OCI-LY7 (cell line): Measurements from ENCODE around the gene CTNND2.

Experiments used
- EZH2phosphoT487 ChIP-seq: fragments of 200-600 bp; sonication (generic); IDR thresholded peaks from 2 replicates; pipeline ENCODE4 v1.6.1; 2018; ENCODE audit warnings: low read depth, borderline replicate concordance, mild to moderate bottlenecking, mixed run types, antibody characterized with exemption, low read length, moderate library complexity, mixed read lengths
- TF ChIP-seq, protein P1 (sequence below): fragments of 200-600 bp; sonication (generic); conservative IDR thresholded peaks from 2 replicates; pipeline ENCODE4 v1.5.1; 2014; ENCODE audit warnings: mild to moderate bottlenecking, antibody characterized with exemption, low read length, moderate library complexity, mixed read lengths

DNA sequence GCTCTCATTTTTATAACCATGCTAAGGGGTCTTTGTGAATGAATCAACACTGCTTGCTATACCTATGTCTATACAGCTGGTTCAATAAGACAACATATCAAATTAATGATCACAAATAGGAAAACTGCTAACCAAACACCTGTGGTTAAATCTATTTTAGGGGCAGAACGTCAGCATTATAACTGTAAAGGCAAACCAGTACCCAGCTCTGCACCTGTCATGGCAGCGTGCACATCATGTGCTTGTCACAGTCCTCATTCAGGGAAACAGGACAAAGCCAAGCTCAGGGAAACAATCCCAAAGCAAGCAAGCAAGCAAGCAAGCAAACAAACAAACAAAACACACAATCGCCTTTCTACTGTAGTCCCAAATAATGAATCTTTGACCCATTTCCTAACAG, 865.5 kb downstream of the CTNND2 start:
- TF ChIP-seq, protein P1, sequence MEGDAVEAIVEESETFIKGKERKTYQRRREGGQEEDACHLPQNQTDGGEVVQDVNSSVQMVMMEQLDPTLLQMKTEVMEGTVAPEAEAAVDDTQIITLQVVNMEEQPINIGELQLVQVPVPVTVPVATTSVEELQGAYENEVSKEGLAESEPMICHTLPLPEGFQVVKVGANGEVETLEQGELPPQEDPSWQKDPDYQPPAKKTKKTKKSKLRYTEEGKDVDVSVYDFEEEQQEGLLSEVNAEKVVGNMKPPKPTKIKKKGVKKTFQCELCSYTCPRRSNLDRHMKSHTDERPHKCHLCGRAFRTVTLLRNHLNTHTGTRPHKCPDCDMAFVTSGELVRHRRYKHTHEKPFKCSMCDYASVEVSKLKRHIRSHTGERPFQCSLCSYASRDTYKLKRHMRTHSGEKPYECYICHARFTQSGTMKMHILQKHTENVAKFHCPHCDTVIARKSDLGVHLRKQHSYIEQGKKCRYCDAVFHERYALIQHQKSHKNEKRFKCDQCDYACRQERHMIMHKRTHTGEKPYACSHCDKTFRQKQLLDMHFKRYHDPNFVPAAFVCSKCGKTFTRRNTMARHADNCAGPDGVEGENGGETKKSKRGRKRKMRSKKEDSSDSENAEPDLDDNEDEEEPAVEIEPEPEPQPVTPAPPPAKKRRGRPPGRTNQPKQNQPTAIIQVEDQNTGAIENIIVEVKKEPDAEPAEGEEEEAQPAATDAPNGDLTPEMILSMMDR: no peak
- TF ChIP-seq EZH2phosphoT487: no peak
